Tongue (tissue), 2 donors: Measurements from ENCODE around the gene GPC6. TPM values are rescaled to one million over a fixed set of nuclear protein-coding genes. Genes with fewer than 3 reads are reported as not detected.

Experiments used
- DNase-seq: peaks from one replicate; pipeline ENCODE4 v3.0.0-alpha.2; 2015
- total RNA-seq: library from RNA; depleted of rRNA; stranded (reverse); fragments of >200 nt; gene quantifications from one replicate; pipeline ENCODE4 v1.2.3, GENCODE V29; 2014

Gene GPC6
- total RNA-seq, 1 donor from 2014 or later, result 27.0 TPM

DNA sequence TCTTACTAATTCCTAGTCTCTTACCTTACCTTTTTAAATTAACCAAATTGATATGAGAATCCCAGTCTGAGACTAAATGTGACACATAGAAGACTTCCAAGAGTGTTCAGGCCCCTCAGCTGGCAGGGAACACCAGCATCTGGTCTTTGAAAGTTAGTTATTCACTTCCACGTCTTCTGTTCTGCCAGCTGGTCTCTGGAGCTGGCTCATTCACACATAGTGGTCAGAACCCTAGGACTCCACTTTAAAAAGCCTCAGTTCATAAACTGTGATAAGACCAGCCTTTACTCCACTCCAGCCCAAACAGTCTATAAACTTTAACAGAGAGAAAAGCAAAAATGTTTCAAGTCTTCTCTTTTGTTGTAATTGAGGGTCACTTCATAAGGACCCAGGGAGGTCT lies 989.9 kb downstream of the GPC6 start:
- no peak for DNase-seq

DNA sequence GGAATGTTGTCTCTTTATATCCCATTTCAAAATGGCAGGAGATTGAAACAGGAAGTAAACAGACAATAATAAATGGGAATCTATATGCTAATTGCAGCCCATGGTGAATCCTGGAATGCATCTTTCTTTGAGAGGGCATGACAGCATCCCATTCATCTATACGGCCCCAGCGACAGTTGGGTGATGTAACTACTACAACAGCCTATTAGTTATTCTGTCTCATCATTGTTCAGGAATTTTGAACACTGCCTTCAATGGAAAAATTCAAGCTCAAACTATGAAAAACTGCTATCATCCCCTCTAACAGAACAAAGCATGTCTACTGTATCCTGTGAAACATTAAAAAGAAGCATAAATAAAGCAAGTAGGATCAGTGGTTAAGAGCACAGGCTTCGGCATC lies 990.8 kb downstream of the GPC6 start:
- DNase-seq, result no peak

DNA sequence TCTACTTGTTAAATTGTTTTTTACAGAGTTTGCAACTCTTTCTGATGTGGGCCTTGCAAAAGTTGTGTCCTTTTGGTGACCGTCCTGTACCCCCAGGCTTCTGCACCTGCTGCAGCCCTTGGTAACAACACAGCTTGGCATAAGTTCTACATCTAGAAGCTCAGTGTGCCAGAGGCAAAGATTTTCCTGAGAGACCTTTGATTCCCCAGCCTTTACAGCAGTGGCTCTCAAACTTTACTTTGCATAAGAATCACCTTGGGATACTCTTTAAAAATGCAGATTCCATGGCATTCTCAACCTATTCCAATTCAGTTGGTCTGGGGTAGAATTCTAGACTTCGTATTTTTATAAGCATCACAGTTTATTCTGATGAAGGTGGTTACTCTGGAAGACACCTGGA lies 991.9 kb downstream of the GPC6 start:
- DNase-seq, result no peak

DNA sequence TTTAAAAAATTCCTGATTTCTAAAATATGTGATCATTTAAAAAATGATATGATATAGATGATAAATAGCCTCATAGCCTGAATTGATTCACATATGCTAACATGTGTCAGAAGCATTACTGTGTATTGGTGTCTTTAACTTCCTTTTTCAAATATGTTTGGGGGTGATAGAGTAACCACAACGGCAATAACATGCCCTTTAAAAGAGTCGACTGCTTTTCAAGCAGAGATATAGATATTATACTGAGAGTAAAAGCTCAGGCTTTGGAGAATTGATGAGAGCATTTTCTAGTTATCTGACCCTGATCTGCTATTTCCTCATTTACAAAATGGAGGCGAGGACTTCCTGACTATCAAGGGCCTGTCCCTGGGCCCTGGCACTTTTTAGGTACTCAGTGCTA lies 992.3 kb downstream of the GPC6 start:
- no peak for DNase-seq

DNA sequence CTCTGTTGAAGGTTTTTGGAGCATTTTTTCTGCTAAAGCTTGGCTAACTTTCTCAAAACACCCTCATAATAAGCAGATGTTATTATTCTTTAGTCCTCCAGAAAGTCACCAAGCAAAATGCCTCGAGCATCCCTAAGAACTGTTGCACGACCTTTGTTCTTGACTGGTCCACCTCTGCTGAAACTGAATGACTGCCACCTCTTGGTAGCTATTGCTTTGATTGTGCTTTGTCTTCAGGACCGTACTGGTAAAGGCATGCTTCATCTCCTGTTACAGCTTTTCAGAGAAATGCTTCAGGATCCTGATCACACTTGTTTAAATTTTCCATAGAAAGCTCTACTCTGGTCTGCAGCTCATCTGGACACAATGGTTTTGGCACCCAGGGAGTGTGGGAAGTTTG lies 998.1 kb downstream of the GPC6 start:
- DNase-seq, result no peak

DNA sequence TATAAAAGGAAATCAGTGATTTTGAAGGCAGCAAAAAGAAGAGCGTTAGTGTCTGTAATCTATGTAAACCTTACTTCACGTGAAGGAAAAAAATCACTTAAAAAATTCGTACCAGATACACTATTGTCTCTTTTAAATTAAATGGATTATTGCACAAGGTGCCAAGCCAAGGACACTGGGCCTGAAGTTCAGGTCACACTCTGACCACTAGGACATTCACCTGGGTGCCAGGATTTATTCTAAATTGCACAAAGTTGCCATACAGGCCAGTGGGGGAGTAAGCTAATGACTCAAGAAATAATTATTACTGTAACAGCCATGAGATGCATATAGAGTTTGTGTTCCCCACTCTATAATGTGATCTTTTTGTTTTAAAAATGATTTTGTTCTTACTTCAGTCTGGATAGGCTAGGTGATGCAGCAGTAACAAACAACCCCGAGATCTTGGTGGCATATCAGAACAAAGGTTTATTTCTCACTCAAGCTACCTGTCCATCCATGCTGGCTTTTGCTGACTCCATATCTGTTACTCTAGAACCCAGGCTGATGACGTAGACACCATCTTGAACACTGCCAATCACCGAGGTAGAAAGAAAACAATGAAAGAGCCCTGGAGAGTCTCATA lies 1000.8 kb downstream of the GPC6 start:
- DNase-seq, result no peak

DNA sequence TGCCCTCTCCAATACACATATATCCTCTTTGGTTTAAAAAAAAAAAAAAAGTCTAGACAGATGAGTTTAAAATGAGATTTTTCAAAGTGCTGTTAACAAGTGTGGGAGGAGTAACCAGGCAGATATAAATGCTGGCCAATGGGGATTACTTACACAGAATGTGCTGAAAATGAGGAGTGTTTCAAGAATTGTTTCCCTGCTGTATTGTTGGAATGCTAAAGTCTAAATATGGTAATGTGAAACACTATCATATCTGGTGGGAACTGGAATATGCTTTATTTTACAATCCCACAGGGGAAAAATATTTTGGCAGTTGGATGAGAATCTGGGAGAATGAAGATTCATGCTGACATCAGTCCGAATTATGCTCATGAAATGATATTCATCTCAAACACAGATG lies 1002.2 kb downstream of the GPC6 start:
- peak; percentile 36 for DNase-seq

DNA sequence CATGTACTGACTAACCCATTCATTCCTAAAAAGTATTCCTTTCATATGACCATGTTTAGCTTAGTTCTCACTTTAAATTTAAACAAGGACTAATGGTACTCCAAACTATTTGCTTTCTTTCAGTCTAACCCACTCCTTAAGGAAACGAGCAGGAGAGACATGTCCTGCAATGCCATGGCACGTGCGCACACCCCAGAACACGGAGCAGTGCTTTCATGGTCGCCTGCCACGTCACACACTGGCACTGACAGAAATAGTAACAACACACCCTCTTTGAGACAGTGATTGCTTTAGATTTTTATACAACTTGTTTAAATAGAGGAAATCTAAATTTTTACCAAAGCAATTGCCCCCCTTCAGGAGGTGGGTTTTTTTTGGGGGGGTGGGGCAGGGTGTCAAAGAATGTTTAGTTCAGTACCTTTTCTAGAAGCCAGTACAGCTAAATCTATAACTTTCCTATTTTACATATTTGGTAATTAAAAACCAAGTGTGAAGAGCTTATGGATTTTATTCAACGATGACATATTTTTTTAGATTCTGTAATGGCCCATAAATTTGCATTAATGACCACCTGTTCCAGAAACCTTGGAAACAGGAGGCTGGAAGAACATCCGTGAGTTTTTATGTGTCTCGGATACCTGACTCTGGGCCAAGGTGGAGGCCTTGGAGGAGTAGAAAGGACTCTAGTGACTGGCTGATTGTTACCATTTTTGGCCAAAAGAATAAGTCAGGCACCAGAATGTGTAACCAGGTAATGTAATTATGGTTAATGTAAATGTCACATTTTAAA lies 1005.7 kb downstream of the GPC6 start:
- peak; percentile 17 for DNase-seq

DNA sequence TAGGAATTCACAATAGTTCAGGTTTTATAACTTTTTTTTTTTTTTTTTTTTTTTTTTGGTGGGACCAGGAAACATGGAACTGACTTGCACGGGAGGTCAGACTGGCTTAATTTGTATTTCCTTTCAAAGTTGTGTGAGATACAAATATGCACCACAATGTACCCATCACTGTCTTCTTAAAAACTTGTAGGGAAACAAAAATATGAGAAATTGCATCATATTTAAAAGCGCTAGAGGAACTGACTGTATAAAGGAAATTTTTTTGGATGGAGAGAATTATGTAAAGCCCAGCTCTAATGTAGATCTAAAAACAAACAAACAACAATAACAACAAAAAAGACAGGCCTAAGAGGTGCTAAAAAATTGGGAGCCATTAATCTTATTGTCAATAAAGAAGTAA lies 1006.3 kb downstream of the GPC6 start:
- DNase-seq, result no peak

DNA sequence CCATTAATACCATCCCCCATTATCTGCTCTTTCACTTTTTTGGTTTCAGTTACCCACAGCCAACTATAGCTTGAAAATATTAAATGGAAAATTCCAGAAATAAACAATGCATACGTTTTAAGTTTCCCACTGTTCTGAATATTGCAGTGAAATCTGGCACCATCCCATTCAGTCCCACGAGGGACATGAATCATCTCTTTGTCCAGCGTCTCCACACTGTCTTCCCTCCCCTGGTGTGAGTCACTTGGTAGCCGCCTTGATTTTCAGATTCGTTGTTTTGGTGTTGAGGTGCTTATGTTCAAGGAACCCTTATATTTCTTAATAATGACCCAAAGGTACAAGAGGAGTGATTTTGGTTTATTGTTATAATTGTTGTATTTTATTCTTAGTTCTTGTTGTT lies 1006.8 kb downstream of the GPC6 start:
- peak; percentile 51 for DNase-seq

DNA sequence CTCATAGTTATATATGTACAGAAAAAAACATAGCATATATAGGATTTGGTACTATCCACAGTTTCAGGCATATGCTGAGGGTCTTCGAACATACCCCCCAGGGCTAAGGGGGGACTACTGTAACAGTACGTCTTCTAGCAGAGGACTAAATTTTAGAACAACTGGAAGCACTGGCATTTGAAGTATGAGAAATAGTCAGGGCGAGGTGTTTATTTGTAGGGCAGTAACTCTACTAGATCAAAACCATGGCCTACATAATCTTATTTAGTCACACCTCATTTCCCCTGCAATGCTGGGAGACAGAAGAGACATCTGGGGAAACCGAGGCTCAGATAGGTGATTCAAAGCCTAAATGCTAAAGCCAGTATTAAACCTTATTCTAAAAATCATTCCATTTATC lies 1007.2 kb downstream of the GPC6 start:
- no peak for DNase-seq

DNA sequence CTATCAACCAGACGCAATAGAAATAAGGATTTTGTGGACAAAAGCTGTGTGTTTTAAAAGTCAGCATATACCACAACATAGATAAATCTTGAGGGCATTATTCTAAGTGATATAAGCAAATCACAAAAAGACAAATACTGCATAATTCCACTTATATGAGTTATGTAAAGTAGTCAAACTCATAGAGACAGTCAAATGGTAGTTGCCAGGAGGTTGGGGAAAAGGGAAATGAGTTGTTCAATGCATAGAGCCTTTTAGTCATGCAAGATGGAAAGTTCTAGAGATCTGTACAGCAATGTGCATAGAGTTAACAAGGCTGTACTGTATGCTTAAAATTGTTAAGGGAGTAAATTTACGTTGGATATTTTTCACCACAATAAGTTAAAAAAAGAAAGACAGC lies 1008.1 kb downstream of the GPC6 start:
- no peak for DNase-seq

DNA sequence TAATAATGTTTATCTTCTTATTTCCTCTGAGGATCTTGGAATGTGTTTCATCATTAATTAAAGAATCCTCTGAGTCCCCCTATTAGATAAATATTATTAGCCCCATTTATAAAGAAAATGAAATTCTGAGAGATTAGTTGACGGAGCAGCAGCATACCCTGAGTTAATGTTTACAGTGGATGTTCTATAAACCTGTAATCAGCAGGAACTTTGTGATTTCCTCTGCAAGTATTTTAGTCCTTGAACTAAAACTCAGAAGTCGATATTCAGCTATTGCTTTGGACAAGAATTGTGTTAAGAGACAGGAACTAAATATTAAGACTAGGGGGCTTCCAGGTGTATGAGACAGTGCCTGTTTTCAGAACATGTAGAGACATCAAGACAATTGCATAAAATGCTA lies 1009.5 kb downstream of the GPC6 start:
- DNase-seq, result no peak

DNA sequence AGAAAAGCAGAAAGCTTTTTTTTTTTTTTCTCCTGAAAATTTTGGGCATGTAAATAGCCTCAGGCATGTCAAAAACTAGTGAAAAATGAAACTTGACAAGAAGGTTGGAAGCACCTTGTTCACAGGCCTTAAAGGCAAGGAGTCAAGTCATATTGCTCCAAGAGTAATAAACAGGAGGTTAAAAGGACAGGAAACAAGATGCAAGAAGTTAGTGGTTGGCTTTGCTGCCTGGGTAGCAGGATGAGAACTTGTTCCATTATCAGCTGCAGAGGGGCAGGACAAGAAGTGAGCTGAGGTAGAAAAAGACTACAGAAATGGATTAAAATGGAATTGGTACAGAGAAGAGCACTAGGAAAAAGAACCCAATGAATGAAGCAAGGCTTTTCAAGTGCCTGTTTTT lies 1010.3 kb downstream of the GPC6 start:
- no peak for DNase-seq

DNA sequence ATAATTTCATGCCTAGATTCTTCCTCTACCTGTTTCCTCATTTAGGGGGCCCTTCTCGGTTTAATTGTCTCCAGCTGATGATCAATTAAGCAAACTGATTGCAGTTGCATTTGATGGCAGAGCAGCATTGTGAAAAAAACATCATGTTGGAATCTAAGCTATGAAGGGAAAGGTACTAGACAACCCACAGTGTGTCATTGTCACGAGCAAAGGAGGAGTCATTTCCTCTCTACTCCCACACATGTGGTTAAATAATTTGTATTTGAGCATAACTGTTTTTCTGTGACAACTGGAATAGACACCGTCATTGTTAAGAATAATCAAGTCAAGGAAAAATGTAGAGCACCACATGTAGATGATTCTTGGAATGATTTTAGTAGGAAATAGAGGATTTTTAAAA lies 1012.5 kb downstream of the GPC6 start:
- DNase-seq, result no peak

DNA sequence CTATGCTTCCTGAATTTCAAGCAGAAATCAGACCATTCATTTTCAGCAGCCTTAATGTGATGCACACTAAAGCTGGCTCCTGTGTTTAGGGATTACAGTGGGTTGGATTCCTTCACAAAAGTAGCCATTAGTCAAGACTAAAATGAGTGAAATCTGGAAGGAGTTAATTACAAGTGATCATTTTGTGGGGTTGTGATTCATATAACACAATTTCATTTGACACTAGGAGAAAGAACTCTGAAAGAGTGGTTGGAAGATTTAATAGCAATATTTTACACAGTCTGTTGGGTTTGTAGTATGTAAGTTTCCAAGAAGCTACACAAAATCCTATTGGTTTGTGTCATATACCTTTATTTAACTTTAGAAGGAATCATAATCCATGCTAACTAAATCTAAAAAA lies 1015.9 kb downstream of the GPC6 start:
- no peak for DNase-seq

DNA sequence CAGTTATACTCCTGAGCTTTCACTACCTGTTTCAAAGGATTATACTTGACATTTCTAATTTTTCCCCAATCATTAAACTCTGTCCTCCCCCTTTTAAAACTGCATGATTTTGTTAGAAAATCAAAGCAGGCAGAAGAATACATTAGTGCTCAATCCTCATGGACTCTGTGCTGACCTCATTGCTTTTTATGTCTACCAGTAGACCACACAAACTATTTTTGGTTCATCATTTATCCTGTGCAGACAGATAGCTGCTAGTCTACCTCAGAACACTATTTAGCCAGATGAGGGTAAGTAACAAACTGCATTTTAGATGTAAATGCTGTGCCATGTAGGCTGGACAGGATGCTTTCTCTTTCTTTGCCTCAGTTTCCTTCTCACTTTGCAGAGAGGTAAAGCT lies 1016.9 kb downstream of the GPC6 start:
- DNase-seq, result no peak

DNA sequence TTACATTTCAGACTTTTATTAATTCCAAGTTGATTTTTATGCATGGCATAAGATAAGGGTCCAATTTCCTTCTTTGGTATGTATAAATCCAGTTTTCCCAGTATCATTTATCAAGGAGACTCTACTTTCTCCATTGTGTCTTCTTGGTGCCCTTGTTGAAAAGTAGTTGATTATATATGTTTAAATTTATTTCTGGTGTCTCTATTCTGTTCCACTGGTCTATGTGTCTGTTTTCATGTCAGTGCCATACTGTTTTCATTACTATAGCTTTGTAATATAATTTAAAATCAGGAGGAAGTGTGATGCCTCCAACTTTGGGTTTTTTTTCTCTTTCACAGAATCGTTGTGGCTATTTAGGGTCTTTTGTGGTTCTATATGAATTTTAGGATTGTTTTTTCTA lies 1019.9 kb downstream of the GPC6 start:
- DNase-seq, result no peak

DNA sequence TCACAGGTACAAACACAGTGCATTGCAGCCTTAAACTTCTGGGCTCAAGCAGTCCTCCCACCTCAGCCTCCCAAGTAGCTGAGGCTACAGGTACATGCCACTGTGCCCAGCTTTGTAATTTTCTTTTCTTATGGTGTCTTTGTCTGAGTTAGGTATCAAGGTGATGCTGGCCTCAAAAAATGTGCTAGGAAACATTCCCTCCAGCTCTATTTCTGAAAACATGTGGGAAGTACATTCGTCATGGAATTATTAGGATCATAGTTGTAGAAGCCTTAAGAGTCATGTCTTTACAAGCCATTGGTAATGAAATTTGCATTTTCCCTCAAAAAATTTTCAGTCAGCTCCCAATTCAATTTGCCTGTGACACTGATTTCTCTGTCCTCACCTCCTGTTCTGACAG lies 1021.3 kb downstream of the GPC6 start:
- no peak for DNase-seq

DNA sequence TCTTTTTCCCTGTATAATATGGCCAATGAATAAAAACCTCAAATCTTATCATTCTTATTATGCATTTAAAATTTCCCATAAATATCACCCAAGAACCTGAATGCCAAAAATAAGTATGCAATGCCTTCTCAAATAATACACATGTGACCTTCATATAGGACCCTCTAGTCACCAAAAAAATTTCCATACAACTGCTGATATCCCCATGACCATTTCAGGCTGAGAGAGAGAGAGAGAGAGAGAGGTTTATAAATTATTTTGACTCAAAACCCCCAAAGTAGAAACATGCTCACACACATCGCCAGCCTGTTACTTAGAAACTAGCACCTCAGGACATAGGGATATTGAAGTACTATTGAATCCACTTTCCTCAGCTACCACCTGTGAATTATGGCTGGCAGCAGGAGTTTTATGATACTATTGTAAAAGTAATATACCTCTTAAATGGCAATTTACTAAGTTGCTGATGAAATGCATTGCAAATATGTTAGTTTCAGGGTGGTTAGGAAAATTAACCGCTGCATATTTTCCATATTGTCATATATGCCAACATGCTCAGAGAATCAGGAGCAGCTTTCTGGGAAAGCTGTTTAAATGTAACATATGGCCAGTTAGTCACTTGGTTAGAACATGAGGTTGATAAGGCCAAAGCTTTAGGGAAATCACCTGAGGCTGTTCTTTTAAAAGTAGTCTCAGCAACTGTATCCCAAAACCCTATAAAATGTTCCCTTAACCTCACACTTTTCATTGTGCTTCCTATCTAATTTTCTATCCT lies 1022.0 kb downstream of the GPC6 start:
- DNase-seq, result no peak

DNA sequence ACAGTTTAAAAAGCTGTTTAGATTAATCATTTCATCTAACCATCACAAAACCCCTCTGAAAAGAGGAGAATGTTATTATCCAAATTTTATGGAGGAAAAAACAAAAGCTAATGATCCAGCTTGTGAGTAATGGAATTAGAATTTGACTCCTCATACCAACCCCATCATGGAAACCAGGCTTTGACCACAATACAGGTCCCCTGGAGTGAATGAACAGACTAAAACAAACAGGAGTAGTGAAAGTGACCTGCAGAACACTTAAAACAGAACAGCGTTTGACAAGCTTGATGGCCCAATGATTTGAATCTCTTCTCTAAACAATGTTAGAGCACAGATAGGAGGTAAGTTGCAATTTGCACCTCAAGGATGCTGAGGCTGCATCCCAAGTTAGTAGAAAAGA lies 1022.9 kb downstream of the GPC6 start:
- DNase-seq, result no peak

DNA sequence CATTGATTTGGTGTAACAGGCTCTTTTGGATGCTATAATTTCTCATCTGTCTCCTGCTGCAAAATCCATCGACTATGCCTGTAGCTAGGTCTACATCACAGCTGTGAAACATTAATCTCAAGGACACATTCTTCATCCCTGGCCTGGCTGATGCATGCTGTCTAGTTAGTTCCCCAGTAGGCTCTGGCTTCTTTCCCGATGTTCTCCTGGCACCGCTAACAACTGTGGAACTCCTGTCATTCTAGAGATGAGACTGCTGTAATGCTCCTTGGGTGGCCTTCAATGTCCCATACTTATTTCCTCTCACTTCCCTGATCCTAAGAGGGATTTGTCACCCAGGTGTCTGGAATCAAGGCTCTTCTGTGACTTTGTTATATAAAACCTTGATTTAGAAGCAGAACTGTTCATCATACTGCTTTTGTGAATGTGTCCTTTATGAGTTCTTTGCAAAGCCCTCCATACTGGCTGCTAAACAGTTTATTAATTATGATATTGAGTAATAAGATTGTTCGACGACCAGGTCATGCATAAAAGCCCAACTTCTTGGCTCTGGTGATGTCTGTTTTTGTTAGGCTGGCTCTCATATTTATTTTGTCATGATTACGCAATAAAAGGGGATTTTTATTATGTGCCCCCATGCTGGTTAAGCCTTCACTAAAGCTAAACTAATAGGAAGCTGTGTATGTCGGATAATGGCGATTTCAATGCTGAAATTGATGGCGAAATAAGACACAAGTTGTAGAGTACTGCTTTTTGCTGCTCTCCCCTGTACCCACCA lies 1025.4 kb downstream of the GPC6 start:
- peak; percentile 75 for DNase-seq

DNA sequence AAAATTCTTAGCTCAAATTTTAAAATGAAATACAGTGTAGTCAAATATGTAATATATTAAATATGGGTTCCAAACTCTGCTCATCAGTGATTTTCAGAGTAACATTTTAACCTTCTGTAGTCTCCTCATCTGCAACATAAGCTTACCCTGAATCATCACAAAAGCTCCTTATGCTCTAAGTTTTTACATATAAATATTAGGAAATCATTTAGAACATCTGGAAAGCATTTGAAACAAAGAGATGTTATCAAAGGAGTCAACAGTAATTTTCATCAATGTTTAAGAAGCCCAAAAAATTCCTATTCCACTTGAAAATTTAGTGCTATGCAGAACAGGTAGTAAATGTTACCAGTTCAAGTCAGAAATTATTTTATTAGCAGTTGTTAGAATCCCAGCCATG lies 1028.1 kb downstream of the GPC6 start:
- no peak for DNase-seq
